ENCODE results near the gene AGBL4.

The AGBL4 gene

DNA sequence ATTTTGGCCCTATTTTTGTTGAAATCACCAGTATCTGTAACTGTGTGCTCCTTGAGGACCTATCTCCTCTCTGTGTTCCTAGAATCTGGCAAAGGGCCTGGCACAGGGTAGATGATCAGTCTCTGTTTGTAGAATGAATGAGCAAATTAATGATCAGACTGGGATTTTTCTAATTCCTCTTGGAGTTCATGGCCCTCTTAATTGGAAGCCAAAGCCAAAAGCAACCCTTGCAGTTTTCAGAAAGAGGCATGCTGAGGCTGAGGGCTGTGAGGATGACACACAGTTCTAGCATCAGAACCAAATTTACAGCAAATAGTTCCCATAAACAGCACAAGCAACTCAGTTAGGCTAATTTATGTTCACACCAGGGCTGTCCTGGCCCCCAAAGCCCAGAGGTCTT, 1136.0 kb downstream of the AGBL4 start:
- no peak for DNase-seq (ENCODE audit: low read depth)

DNA sequence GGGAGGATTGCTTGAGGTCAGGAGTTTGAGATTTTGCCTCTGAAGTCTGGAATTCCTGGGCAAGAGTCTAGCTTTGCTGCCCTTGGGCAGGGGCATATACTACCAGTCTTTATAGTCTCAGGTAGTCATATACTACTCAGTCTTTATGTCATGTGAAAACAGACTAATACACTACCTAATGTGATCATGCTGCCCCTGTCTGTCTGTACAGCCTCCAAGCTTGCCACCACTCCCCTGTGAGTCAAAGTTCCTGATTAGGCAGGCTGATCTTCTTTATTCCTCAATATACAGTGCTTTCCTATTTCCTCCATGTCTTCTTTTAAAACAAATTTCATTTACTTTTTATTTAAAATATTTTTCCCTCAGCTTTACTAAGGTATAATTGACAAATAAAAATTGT, 1141.7 kb downstream of the AGBL4 start:
- no peak for DNase-seq (ENCODE audit: low read depth)

DNA sequence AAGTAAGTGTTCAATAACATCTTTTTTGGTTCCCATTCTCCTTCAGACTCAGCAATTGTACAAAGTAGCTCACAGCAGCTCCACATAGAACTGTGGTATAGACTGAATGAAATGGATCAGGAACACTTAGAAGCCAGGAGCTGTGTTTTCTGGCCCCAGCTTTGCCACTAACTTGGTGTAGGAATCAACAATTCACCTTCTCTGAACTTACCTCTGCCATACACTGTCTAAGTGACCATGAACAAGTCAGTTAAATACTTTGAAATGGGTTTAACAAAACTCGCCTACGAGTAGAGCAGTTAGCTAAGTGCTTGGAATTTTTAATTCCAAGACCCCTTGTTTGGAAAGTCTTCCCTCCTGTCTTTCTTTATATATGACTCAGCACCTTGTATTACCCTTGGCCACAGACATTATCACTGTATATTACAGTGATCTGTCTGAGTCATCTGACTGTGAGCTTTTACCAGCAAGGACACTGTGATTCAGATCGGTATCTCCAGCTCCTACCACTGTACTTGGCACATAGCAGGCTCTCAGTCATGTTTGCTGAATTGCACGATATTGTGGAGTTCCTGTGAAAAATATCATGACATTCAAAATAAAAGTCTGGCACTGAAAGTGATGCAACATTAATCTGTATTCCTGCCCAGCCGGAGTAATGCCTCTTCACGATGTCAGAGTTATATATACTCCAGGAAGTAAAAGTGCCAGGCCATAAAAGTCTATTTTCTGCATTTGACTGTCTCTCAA, 1145.4 kb downstream of the AGBL4 start:
- no peak for DNase-seq (ENCODE audit: low read depth)

DNA sequence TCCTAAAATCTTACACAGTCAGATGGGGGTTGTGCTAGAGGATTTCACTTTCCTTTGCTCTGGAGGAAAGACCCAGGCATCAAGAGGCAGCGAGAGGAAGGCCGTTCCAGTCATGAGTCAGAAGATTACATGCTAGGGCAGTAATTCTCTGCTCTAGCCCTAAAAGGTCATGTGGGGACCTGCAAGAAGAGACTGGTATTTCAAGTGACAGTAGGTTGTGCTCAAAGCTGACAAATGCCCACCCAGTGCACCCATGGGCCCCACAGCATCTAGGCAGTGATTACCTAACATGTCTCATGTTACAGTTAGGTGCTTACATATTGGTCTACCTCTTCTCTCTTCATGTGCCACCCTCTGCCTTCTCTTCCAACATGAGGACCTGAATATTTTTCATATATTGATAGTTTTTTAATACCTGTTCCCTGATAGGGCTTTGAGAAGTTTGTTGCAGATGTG, 1147.4 kb downstream of the AGBL4 start:
- no peak for DNase-seq (ENCODE audit: low read depth)

DNA sequence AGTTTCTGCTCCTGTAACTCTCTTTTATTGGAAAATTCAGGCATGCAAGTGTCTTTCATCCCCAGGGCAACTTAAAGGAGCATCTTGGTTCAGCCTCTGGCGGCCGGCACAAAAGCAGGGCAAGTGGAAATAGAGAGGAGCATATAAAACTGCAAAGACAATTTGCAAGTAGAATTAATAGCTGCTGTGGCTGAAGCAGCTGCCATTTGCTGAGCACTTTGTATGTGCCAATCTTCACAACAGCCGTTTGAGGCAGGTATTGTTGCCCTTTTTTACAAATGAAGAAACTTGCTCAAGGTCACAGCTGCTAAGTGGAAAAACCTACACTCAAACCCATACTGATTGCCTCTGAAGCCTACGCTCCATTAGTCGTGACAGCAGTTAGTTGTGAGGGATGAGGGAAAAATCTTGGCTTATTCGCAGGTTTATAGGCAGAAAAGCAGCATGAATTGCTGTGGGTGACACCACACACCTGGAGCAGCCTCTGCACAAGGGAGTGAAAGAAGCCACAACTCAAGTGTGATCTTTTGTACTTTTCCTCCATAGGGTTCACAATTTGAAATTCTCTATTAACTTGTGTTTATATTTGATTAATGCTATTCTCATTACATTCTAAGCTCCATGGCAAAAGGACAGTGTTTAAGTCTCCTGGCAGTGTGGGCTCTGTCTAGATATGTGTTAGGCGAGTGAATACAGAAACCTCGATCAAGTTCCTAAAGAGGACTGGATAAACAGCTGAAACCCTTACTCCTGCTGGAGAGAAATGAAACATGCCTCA, 1148.0 kb downstream of the AGBL4 start:
- DNase-seq (ENCODE audit: low read depth) = no peak

DNA sequence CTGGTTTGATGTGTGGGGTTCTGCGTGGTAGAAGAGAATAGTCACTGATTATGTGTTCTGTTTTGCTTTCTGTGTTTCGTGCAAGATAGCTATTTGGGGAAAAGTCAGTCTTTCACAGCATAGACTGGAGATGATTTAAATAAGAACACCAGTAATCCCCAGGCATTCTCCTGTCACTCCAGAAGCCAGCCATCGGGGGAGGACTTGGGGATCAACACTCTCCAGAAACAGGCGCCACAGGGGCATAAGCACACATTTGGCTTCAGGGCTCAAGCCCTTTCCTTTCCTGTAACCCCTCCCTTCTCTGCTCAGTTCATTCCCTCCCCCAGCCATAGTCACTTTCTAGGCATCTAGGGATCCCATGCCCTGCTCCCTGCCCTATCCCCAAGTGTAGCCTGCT, 1149.8 kb downstream of the AGBL4 start:
- no peak for DNase-seq (ENCODE audit: low read depth)

DNA sequence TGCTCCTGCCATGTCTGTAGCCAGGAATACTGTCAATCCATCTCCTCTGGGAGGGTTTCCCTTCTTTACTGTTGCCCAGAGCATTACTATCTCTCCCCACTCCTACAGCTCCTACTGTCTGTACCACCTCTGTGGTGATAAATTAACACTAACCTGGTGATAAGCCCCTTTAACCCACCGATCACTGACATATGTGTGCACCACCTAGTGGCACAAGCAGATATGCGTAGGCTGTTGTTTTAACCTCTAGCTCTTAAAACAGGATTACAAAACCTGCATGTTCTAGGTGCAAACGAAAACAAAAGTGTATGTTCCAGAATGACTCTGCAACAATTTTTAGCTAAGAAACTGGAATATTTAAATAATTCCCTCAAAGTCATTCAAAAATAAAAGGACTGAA, 1153.2 kb downstream of the AGBL4 start:
- no peak for DNase-seq (ENCODE audit: low read depth)

DNA sequence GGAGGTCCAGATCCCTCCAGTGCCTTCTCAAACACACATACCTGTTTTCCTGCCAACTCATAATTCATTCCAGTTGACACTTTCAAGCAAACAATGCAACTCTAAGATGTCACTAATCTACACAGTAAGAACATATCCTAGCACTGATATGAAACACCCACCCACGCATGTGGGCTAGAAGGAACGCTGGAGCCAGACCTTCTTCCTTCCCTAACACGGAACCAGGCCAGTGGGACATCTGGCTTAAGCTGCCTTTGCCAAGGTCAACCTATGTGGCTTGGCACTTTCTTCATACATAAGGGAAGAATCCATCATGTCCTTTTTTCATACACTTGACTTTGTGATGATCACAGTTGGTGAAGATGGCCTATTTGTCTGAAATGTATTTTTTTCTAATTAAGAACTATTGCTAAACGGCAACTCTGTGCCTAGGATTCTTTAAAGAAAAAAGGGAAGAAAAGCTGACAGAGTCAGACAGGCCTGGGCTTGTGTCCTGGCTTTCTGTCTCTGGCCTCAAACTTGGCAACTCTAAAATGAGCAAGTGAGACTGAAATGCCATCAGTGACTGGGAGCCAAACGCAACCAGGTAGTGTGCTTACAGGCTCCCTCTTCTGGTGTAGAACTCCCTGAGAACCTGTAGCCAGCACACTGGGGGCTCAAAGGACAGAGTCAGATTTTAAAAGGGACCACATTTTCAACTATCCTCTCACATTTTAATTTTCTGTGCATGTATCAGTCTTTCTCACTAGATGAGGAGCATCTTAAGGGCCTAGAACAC, 1154.4 kb downstream of the AGBL4 start:
- no peak for DNase-seq (ENCODE audit: low read depth)

DNA sequence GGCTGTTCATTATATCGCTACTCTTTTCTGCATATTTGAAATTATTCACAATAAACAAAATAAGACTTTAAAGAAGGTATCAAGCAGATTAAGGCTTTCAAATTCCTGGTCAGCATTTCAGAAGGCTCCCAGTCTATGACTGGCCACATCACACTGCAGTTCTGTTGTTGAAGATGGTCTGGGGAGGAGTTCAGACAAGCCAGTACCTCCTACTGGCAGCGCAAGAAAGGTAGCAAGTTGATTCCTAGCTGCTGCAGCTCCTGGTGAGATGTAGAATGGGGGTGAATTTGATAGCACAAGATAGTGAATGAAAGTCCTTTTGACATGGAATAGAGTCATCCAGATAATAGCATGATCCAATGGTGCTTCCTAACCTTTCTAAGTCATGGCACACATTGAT, 1158.8 kb downstream of the AGBL4 start:
- no peak for DNase-seq (ENCODE audit: low read depth)

DNA sequence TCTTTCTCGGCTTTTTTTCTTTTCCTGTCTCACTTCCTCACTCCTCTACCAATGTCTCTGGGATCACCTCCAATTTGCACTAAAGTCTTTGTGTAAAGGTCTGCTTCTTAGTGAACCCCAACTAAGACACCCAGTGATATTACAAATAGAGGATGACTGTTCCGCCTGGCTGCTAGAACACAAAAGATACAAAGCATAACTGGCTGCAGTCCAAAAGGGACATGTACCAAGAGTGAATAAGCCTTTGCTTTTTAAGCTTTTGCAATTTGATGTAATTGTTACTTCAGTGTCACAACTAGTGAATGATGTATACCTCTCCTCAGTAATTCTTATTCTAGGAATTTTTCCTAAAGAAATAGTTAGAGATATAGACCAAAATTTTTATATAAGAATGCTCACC, 1164.3 kb downstream of the AGBL4 start:
- no peak for DNase-seq (ENCODE audit: low read depth)

DNA sequence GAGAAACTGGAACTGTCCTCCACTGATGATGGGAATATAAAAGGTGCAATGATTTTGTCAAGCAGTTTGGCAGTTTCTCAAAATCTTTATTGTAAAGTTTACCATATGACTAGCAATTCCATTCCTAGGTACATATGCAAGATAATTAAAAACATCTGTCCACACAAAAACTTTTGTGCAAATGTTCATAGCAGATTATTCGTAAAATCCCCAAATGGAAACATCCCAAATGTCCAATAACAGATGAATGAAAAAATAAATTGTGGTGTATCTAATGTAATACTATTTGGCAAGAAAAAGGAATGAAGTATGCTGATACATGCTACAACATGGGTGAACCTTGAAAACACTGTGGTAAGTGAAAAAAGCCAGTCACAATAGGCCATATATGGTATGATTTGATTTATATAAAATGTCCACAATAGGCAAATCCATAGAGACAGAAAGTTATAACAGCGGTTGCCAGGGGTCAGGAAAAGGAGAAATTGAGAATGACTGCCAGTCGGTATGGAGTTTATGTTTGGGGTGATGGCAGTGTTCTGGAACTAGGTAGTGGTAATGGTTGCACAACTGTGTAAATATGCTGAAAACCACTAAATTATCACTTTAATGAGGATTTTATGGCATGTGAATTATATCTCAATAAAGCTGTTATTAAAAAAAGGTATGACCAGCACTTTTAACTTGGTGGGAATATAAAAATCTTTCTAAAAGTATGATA, 1165.4 kb downstream of the AGBL4 start:
- no peak for DNase-seq (ENCODE audit: low read depth)

DNA sequence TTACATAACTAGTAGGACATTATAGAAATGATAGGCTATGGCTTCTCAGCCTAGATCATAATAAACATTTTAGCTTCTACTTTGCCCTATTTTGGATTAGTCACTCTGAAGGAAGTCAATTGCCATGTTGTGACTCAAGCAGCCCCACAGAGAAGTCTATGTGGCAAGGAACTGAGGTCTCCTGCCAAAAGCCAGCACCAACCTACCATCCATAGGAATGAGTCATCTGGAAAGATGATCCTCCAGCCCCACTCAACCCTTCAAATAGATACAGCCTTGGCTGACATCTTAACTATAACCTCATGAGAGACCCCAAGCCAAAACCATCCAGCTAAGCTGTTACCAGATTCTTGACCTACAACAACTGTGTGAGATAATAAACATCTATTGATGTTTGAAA, 1170.7 kb downstream of the AGBL4 start:
- DNase-seq (ENCODE audit: low read depth) = no peak

DNA sequence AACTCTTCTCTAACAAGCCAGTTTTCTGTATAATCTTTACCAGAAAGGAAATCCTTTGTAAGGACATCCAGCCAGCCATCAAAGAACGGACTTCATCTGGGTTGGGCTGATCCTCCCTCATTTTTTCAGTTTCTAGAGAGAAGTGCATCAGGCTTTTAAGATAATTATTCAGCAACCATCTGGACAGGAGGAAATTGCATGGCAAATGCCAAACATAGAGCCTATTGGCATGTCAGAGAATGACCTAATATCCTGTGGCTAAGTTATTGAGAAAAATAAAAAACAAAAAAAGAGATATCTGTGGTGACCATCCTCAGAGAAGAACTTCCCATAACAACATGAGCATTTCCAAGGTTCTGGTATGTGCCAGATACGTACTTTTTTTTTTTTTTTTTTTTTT, 1172.1 kb downstream of the AGBL4 start:
- no peak for DNase-seq (ENCODE audit: low read depth)

DNA sequence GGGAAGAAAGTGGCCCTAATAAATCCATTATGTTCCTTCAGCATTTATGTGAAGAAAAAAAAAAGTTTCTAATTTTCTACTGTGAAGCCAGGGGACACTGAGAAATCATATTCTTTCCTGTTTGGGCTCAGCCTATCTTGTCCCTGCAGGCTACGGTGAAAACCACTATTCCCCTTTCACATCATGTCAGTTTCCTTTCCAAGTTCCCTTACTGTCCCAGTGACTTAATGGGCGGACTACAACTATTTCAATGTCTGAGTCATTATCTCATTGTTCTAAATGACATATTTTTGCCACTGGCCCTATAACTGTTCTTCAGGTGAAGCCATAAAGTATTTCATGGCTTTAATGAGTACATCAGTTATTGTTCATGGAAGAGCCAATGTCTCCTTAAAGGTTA, 1175.7 kb downstream of the AGBL4 start:
- DNase-seq (ENCODE audit: low read depth) = no peak

DNA sequence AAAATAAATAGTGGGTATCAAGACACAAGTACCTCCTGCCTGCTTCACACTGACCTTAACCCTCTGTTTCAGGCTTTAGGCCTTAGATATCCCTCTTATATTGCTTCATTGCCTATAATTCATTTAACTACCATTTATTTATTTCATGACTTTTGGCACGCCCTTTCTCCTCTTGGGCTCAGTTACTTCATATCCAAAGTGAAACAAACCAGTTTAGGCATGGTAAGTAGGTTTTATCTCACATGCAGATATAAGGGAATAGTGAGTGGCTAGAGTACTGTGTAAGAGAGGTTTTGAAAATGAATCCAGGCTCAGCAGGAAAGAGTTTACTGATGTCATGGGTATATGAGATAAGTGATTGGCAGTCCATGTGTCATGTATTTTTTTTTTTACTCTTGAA, 1177.3 kb downstream of the AGBL4 start:
- DNase-seq (ENCODE audit: low read depth) = no peak

DNA sequence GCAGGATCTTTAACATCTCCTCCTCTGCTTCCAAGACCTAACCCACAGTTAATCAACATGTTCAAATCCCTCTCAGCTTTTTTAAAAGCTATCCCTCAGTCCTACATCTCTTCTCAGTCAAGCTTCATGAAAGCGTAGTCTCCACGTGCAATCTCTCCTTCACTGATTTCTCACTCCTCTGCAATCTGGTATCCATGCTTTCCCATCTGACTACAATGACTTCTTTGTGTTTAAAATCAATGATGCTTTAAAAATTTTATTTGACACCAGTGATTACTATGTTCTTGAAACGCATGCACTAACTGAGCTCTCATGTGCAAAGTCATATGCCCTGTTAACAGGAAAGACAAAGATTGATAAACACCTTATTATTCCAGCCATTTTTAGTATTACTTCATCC, 1179.6 kb downstream of the AGBL4 start:
- DNase-seq (ENCODE audit: low read depth) = no peak

DNA sequence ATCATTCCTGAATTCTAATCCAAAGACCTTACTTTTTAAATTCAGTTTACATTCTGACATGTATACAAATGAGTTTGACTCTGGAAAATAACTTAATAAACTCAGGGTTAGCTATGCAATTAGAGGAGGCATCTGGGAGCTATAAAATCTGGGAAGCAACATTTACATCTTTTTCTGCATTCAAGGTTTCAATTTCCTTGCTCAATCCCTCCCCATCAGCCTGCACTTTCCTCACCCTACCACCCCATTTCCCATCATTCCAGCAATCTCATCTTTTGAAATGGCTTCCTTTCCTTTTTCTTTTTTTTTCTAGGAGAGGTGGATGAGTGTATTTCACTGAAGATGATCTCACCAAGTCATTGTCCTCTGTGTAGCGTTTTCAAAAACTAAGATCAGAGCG, 1181.8 kb downstream of the AGBL4 start:
- DNase-seq (ENCODE audit: low read depth) = no peak

DNA sequence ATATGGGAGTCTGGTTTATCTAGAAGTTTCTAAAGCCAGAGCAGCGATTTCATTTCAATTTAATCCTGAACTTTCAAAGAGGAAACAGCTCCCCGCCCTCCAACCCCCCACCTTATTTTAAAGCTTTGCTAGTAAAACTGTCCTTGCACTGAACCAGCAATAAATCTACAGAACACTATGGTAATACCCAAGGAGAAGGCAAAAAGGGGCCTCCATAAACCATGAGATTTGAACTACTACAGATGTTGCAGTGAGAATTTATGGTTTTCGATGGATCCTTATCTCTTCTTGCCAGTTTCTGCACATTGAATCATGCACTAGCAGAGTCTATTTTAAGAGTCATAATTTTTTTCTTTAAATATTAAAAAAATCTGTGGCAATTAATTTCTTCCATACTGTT, 1182.3 kb downstream of the AGBL4 start:
- DNase-seq (ENCODE audit: low read depth) = no peak

DNA sequence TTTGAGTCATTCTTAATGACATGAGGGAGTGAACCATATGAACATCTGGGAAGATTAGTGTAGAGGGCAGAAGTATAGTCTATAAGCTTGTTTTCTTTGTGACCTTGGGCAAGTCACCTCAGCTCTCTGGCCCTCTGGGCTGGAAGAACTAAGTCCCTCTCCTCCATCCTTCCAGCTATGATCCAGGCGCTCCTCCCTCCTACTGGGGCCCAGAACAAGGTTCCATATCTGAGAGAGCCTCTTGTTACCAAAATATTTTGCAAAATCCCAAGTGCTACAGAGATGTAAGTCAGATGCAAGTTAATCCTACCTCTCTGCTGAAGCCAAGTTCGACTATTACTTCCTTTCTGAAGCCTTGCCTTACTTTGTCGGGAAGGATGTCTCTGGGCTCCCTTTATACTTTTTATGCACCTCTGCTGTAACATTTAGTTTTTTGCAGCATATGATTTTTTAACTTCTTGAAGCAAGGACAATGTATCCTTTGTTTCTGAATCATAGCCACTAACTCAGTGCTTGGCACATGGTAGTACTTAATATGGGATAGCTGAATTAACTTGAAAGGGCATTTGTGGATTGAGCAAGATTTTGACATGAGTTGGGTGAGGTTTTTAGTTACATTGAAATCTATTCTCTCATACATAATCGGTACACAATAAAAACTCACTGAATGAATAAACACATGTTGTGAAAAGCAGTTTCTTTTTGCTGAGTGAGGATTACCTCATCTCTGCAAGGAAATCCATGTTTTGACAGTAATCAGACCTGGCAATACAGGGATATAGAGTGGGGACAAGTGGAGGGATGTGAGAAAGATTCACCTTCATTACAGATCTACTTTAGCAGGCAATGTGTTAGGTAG, 1192.4 kb downstream of the AGBL4 start:
- no peak for DNase-seq (ENCODE audit: low read depth)

DNA sequence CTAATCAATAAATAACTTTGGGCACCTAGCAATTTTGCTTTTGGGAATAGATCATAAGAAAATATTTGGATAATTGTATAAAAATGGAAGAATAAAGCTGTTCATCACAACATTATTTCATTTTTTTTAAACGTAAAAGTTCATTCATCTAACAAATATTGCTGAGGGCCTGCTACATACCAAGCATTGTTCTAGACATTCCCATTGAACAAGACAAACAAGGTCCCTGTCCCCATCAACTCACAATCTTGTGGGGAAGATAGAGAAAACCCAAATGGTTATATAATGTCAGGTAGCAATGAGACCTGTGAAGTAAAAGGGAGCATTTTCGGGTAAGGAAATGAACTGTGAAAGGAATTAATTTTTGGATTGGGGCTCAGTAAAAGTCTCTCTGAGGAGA, 1193.0 kb downstream of the AGBL4 start:
- no peak for DNase-seq (ENCODE audit: low read depth)

DNA sequence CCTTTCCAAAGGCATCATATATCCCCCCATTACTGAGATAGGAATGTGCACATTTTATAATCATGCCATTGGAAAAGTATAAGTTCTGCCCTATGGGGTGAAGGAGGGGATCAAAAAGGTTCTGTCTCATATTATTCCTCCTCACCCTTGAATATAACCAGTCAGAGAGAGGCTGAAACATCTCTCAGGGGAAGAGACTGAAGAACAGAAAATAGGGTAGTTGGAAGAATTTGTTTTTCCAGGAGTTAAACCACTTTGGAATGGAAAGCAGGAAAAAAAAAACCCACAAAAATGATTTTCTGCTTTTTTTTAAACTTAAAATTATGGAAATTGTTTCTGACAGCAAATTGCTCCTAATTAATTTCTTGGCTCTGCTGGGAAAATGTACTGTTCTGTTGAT, 1194.3 kb downstream of the AGBL4 start:
- no peak for DNase-seq (ENCODE audit: low read depth)

Measured in CMK (cell line).